Measurements from ENCODE around the gene AGFG2.

AGFG2 gene

GRCh38 chr7:100611983-100612729 is 73.2 kb downstream of the AGFG2 start, which contains the start of gene MOSPD3 (continued):
- TF ChIP-seq PRDM4 (tag by site-specific recombination; IDR thresholded peaks at IDR 0.05) (no peak), ZNF157 (tag by site-specific recombination; IDR thresholded peaks at IDR 0.05) (no peak), ZNF202 (tag by site-specific recombination; IDR thresholded peaks at IDR 0.05; ENCODE audit: borderline replicate concordance) (no peak), OVOL3 (tag by site-specific recombination; IDR thresholded peaks at IDR 0.05) (no peak), ZNF112 (tag by site-specific recombination; IDR thresholded peaks at IDR 0.05) (no peak), ZNF843 (tag by site-specific recombination; IDR thresholded peaks at IDR 0.05) (no peak), KLF17 (tag by site-specific recombination; IDR thresholded peaks at IDR 0.05) (0 out of 2 replicates have a peak, but pooled peaks have one; percentile 17), ZNF266 (tag by site-specific recombination; IDR thresholded peaks at IDR 0.05; ENCODE audit: low read depth) (no peak), ZNF175 (tag by site-specific recombination; IDR thresholded peaks at IDR 0.05) (no peak), ZNF747 (tag by site-specific recombination; IDR thresholded peaks at IDR 0.05) (no peak), YY1 (tag by site-specific recombination; IDR thresholded peaks at IDR 0.05) (no peak; the same call in 1 of the 2 replicates), ZNF121 (tag by site-specific recombination; IDR thresholded peaks at IDR 0.05) (no peak), ZNF660 (tag by site-specific recombination; IDR thresholded peaks at IDR 0.05) (no peak; the same call in 1 of the 2 replicates), ZNF404 (tag by site-specific recombination; IDR thresholded peaks at IDR 0.05) (no peak), ZNF792 (tag by site-specific recombination; IDR thresholded peaks at IDR 0.05) (no peak), KLF10 (tag by site-specific recombination; IDR thresholded peaks at IDR 0.05) (peak; percentile 91), PRDM10 (tag by site-specific recombination; IDR thresholded peaks at IDR 0.05) (no peak), ZNF394 (tag by site-specific recombination; IDR thresholded peaks at IDR 0.05; ENCODE audit: borderline replicate concordance) (no peak), GFI1B (tag by site-specific recombination; IDR thresholded peaks at IDR 0.05) (no peak), SETDB1 (IDR thresholded peaks at IDR 0.05; ENCODE audit: insufficient read length, low read length) (no peak), ZNF830 (tag by site-specific recombination; IDR thresholded peaks at IDR 0.05; ENCODE audit: low read depth) (no peak), ZBTB17 (tag by site-specific recombination; IDR thresholded peaks at IDR 0.05) (no peak; the same call in 1 of the 2 replicates), KLF7 (tag by site-specific recombination; IDR thresholded peaks at IDR 0.05; ENCODE audit: borderline replicate concordance) (0 out of 2 replicates have a peak, but pooled peaks have one; percentile 15), ZNF670 (tag by site-specific recombination; IDR thresholded peaks at IDR 0.05; ENCODE audit: low read depth) (no peak), WT1 (tag by site-specific recombination; IDR thresholded peaks at IDR 0.05) (no peak), ZNF707 (tag by site-specific recombination; IDR thresholded peaks at IDR 0.05) (no peak), ZNF140 (tag by site-specific recombination; IDR thresholded peaks at IDR 0.05) (no peak), ZNF146 (tag by site-specific recombination; IDR thresholded peaks at IDR 0.05) (no peak)
- TF ChIP-seq, protein P1, sequence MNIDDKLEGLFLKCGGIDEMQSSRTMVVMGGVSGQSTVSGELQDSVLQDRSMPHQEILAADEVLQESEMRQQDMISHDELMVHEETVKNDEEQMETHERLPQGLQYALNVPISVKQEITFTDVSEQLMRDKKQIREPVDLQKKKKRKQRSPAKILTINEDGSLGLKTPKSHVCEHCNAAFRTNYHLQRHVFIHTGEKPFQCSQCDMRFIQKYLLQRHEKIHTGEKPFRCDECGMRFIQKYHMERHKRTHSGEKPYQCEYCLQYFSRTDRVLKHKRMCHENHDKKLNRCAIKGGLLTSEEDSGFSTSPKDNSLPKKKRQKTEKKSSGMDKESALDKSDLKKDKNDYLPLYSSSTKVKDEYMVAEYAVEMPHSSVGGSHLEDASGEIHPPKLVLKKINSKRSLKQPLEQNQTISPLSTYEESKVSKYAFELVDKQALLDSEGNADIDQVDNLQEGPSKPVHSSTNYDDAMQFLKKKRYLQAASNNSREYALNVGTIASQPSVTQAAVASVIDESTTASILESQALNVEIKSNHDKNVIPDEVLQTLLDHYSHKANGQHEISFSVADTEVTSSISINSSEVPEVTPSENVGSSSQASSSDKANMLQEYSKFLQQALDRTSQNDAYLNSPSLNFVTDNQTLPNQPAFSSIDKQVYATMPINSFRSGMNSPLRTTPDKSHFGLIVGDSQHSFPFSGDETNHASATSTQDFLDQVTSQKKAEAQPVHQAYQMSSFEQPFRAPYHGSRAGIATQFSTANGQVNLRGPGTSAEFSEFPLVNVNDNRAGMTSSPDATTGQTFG (tag by site-specific recombination; IDR thresholded peaks at IDR 0.05; ENCODE audit: borderline replicate concordance): no peak
- TF ChIP-seq, protein P2, sequence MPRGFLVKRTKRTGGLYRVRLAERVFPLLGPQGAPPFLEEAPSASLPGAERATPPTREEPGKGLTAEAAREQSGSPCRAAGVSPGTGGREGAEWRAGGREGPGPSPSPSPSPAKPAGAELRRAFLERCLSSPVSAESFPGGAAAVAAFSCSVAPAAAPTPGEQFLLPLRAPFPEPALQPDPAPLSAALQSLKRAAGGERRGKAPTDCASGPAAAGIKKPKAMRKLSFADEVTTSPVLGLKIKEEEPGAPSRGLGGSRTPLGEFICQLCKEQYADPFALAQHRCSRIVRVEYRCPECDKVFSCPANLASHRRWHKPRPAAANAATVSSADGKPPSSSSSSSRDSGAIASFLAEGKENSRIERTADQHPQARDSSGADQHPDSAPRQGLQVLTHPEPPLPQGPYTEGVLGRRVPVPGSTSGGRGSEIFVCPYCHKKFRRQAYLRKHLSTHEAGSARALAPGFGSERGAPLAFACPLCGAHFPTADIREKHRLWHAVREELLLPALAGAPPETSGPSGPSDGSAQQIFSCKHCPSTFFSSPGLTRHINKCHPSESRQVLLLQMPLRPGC (tag by site-specific recombination; IDR thresholded peaks at IDR 0.05): no peak
